H1 (cell line): Measurements from ENCODE around the gene SEC16A. TPM values are rescaled to one million over a fixed set of nuclear protein-coding genes. Genes with fewer than 3 reads are reported as not detected.

ENCODE experiments used
- CTCF ChIA-PET: fragments of 300-600 bp; sonication (Branson Sonifier 250); formaldehyde crosslinking; loops from one replicate; lab custom pipeline; 2021; ENCODE audit not compliant: partially characterized antibody; lab: Charles Lee
- POLR2A ChIA-PET: fragments of 300-600 bp; sonication (Branson Sonifier 250); formaldehyde crosslinking; loops from one replicate; lab custom pipeline; 2021; ENCODE audit warnings: inconsistent platforms; ENCODE audit not compliant: partially characterized antibody; lab: Charles Lee
- DNase-seq, 2 experiments: peaks; one replicate each; pipeline versions ENCODE4 v3.0.0 to v3.0.0-alpha.2; 2010 to 2022; ENCODE audit warnings: low spot score in 2 of 2, low read depth in 1 of 2, mixed read lengths in 1 of 2
- FAIRE-seq: peaks from 2 replicates; lab custom pipeline; 2011; peaks lifted over from hg19 to GRCh38; lab: Jason Lieb, UNC
- H2AFZ ChIP-seq: 2 replicates; pipeline ENCODE4 v1.8.1; 2012; ENCODE audit warnings: low read length, inconsistent platforms
- H2AK5ac ChIP-seq: 2 replicates; pipeline ENCODE4 v1.6.1; 2013; ENCODE audit warnings: low read depth, low read length
- H2BK120ac ChIP-seq: replicated peaks from 2 replicates; pipeline ENCODE3; 2013; ENCODE audit warnings: low read depth, low read length, inconsistent platforms
- H2BK12ac ChIP-seq: 2 replicates; pipeline ENCODE4 v1.6.1; 2013; ENCODE audit warnings: low read depth, low read length
- H2BK15ac ChIP-seq: 2 replicates; pipeline ENCODE4 v1.6.1; 2013; ENCODE audit warnings: low read length
- H2BK20ac ChIP-seq: 2 replicates; pipeline ENCODE4 v1.6.1; 2013; ENCODE audit warnings: low read length
- H2BK5ac ChIP-seq: 2 replicates; pipeline ENCODE4 v1.6.1; 2013; ENCODE audit warnings: low read depth, low read length
- H3K14ac ChIP-seq: 2 replicates; pipeline ENCODE4 v1.6.1; 2013; ENCODE audit warnings: inconsistent platforms; ENCODE audit not compliant: insufficient read length
- H3K18ac ChIP-seq: 2 replicates; pipeline ENCODE4 v1.6.1; 2013; ENCODE audit warnings: low read length; ENCODE audit errors: extremely low read depth
- H3K23ac ChIP-seq: 2 replicates; pipeline ENCODE4 v1.6.1; 2013; ENCODE audit warnings: inconsistent platforms; ENCODE audit not compliant: insufficient read length
- H3K23me2 ChIP-seq: 2 replicates; pipeline ENCODE4 v1.6.1; 2013; ENCODE audit warnings: low read depth, low read length
- H3K27ac ChIP-seq: 2 replicates; pipeline ENCODE4 v1.6.1; 2011; ENCODE audit warnings: low read depth, low read length, inconsistent platforms
- H3K27me3 ChIP-seq, 4 experiments: replicated peaks in 1 of 4; 1 replicate in 1 of 4; 2 replicates in 3 of 4; pipeline versions ENCODE4 v1.6.1 to v1.8.1; 2011 to 2013; ENCODE audit warnings: low read length in 3 of 4, mild to moderate bottlenecking in 3 of 4, inconsistent platforms in 2 of 4, mixed read lengths in 2 of 4, moderate library complexity in 1 of 4; ENCODE audit not compliant: control insufficient read depth in 3 of 4, insufficient read depth in 3 of 4; ENCODE audit errors: extremely low read depth in 1 of 4
- H3K36me3 ChIP-seq, 4 experiments: 2 replicates each; pipeline versions ENCODE4 v1.6.1 to v1.8.1; 2011 to 2013; ENCODE audit warnings: mild to moderate bottlenecking in 4 of 4, low read length in 3 of 4, moderate library complexity in 2 of 4, control low read depth in 1 of 4, inconsistent platforms in 1 of 4; ENCODE audit not compliant: insufficient read depth in 4 of 4, control insufficient read depth in 2 of 4
- H3K4ac ChIP-seq: replicated peaks from 2 replicates; pipeline ENCODE3; 2013; ENCODE audit warnings: low read length, low read depth, mixed read lengths, inconsistent platforms; ENCODE audit not compliant: insufficient read length
- H3K4me1 ChIP-seq, 4 experiments: replicated peaks in 1 of 4; 1 replicate in 1 of 4; 2 replicates in 3 of 4; pipeline versions ENCODE4 v1.6.1 to v1.8.1; 2011 to 2013; ENCODE audit warnings: low read length in 3 of 4, inconsistent platforms in 2 of 4, mixed read lengths in 1 of 4; ENCODE audit not compliant: insufficient read depth in 4 of 4, control insufficient read depth in 3 of 4
- H3K4me2 ChIP-seq, 2 experiments: 2 replicates each; pipeline versions ENCODE4 v1.6.1 to v1.8.1; 2011 to 2013; ENCODE audit warnings: low read depth in 2 of 2, low read length in 2 of 2, control low read depth in 1 of 2, inconsistent platforms in 1 of 2, mild to moderate bottlenecking in 1 of 2; ENCODE audit not compliant: insufficient read depth in 1 of 2
- H3K4me3 ChIP-seq, 4 experiments: fragments of 200-600, 300-600 bp in 1 of 4; sonication (generic), shearing (Covaris generic), sonication (Bioruptor Twin) in 1 of 4; 2 replicates each; pipeline versions ENCODE4 v1.5.1 to v1.8.1; 2011 to 2016; ENCODE audit warnings: low read length in 4 of 4, low read depth in 3 of 4, control low read depth in 2 of 4, inconsistent platforms in 2 of 4, mild to moderate bottlenecking in 2 of 4, mixed read lengths in 1 of 4, moderate library complexity in 1 of 4; ENCODE audit not compliant: insufficient read depth in 2 of 4; ENCODE audit errors: extremely low read depth in 1 of 4
- H3K56ac ChIP-seq: replicated peaks from 2 replicates; pipeline ENCODE3; 2013; ENCODE audit warnings: low read depth, mild to moderate bottlenecking, mixed read lengths, low read length, inconsistent platforms; ENCODE audit not compliant: insufficient read length
- H3K79me1 ChIP-seq: 2 replicates; pipeline ENCODE4 v1.6.1; 2013; ENCODE audit warnings: low read depth, low read length, control low read depth
- H3K79me2 ChIP-seq, 2 experiments: 2 replicates each; pipeline versions ENCODE4 v1.6.1 to v1.8.1; 2012 to 2013; ENCODE audit warnings: low read length in 2 of 2, mild to moderate bottlenecking in 2 of 2, inconsistent platforms in 1 of 2; ENCODE audit not compliant: insufficient read depth in 2 of 2, control insufficient read depth in 1 of 2
- H3K9ac ChIP-seq, 4 experiments: replicated peaks in 1 of 4; 1 replicate in 1 of 4; 2 replicates in 3 of 4; pipeline versions ENCODE4 v1.6.1 to v1.8.1; 2011 to 2013; ENCODE audit warnings: low read depth in 3 of 4, low read length in 3 of 4, control low read depth in 2 of 4, mild to moderate bottlenecking in 2 of 4, moderate library complexity in 2 of 4, inconsistent platforms in 1 of 4; ENCODE audit errors: extremely low read depth in 1 of 4
- H3K9me3 ChIP-seq, 2 experiments: 2 replicates each; pipeline versions ENCODE4 v1.6.1 to v1.8.1; 2012 to 2013; ENCODE audit warnings: mild to moderate bottlenecking in 2 of 2, moderate library complexity in 2 of 2, control low read depth in 1 of 2, inconsistent platforms in 1 of 2, low read depth in 1 of 2, low read length in 1 of 2, mixed read lengths in 1 of 2; ENCODE audit not compliant: insufficient read depth in 2 of 2
- H4K20me1 ChIP-seq, 2 experiments: replicated peaks in 1 of 2; 2 replicates each; pipeline versions ENCODE3 to v1.8.1; 2011 to 2013; ENCODE audit warnings: inconsistent platforms in 2 of 2, low read length in 2 of 2, mild to moderate bottlenecking in 1 of 2; ENCODE audit not compliant: insufficient read depth in 2 of 2, control insufficient read depth in 1 of 2
- H4K5ac ChIP-seq: 2 replicates; pipeline ENCODE4 v1.6.1; 2013; ENCODE audit warnings: low read length, low read depth, mixed read lengths, inconsistent platforms; ENCODE audit not compliant: insufficient read length
- H4K8ac ChIP-seq: 2 replicates; pipeline ENCODE4 v1.8.0; 2013; ENCODE audit warnings: mild to moderate bottlenecking, moderate library complexity, low read length, inconsistent platforms; ENCODE audit not compliant: insufficient read depth; ENCODE audit errors: extremely low read depth
- H4K91ac ChIP-seq: replicated peaks from 2 replicates; pipeline ENCODE3; 2013; ENCODE audit warnings: low read length, mixed read lengths, inconsistent platforms; ENCODE audit not compliant: insufficient read length
- CBX5 ChIP-seq: fragments of 300-800, 300-1000 bp; sonication (generic); IDR thresholded peaks from 2 replicates; pipeline ENCODE4 v1.7.1; 2016; ENCODE audit warnings: antibody characterized with exemption, low read length, low read depth
- CREB1 ChIP-seq: IDR thresholded peaks from 2 replicates; pipeline ENCODE4 v1.6.1; 2012; ENCODE audit warnings: inconsistent platforms
- GABPA ChIP-seq: IDR thresholded peaks from 2 replicates; pipeline ENCODE4 v1.6.1; 2011; ENCODE audit warnings: mild to moderate bottlenecking, low read length, moderate library complexity, borderline replicate concordance; ENCODE audit not compliant: insufficient read depth
- HDAC2 ChIP-seq, 2 experiments: fragments of 300-600 bp in 1 of 2; sonication (generic) in 1 of 2; IDR thresholded peaks; 2 replicates each; pipeline ENCODE4 v1.6.1; 2011 to 2012; ENCODE audit warnings: low read depth in 2 of 2, low read length in 2 of 2, mild to moderate bottlenecking in 2 of 2, moderate library complexity in 2 of 2, borderline replicate concordance in 1 of 2, inconsistent platforms in 1 of 2
- JUND ChIP-seq: IDR thresholded peaks from 2 replicates; pipeline ENCODE4 v1.6.1; 2011; ENCODE audit warnings: mild to moderate bottlenecking, improper control_type of control experiment, low read length
- NRF1 ChIP-seq: IDR thresholded peaks from 2 replicates; pipeline ENCODE4 v1.6.1; 2011; ENCODE audit warnings: mild to moderate bottlenecking, low read depth, low read length, improper control_type of control experiment
- SAP30 ChIP-seq: fragments of 300-600 bp; sonication (generic); IDR thresholded peaks from 2 replicates; pipeline ENCODE4 v1.7.1; 2012; ENCODE audit warnings: low read length, moderate library complexity, mild to moderate bottlenecking, inconsistent platforms; ENCODE audit not compliant: insufficient read depth, insufficient replicate concordance
- SP1 ChIP-seq: IDR thresholded peaks from 2 replicates; pipeline ENCODE4 v1.6.1; 2011; ENCODE audit warnings: low read depth, low read length
- TAF1 ChIP-seq: IDR thresholded peaks from 2 replicates; pipeline ENCODE4 v1.6.1; 2011; ENCODE audit warnings: mild to moderate bottlenecking, low read depth, low read length
- TCF12 ChIP-seq: IDR thresholded peaks from 2 replicates; pipeline ENCODE4 v1.6.1; 2011; ENCODE audit warnings: low read depth, mild to moderate bottlenecking, low read length
- TEAD4 ChIP-seq: IDR thresholded peaks from 2 replicates; pipeline ENCODE4 v1.6.1; 2012; ENCODE audit warnings: low read depth, low read length, inconsistent platforms, mixed read lengths
- ZNF274 ChIP-seq: IDR thresholded peaks from 2 replicates; pipeline ENCODE4 v1.7.0; 2012; ENCODE audit warnings: low read length, borderline replicate concordance; ENCODE audit errors: extremely low read depth
- WGBS, 2 experiments: shearing (Covaris generic) in 1 of 2; methylation state at CpG; one replicate each; pipeline versions ENCODE4 v1.1.6 to v1.1.7; 2013 to 2015; ENCODE audit warnings: low lambda C conversion rate in 2 of 2, mixed read lengths in 2 of 2, inconsistent platforms in 1 of 2, low coverage in 1 of 2, missing lambda C conversion rate in 1 of 2; ENCODE audit not compliant: insufficient replicate concordance in 2 of 2, insufficient coverage in 1 of 2, insufficient read length in 1 of 2; ENCODE audit errors: extremely low coverage in 1 of 2, missing lambda C conversion rate in 1 of 2; 5-methylcytosine and 5-hydroxymethylcytosine counted together
- polyA plus RNA-seq, 7 experiments: library from polyadenylated mRNA; depleted of rRNA in 3 of 7; stranded (reverse) in 5 of 7; unstranded in 2 of 7; fragments of >200 nt in 5 of 7; fragments of 200-250 nt in 2 of 7; gene quantifications; 1 replicate in 5 of 7; 2 replicates in 1 of 7; 4 replicates in 1 of 7; pipeline versions ENCODE4 v1.2.1 to v1.2.3, GENCODE V29; 2011 to 2013; ENCODE audit warnings: missing spikeins in 2 of 7, mixed read lengths in 2 of 7
- total RNA-seq: library from RNA; stranded (reverse); fragmentation: NEBNext Ultra II Directional; extraction: Animal tissue kit (Norgen Biotek cat#: 25700); gene quantifications from 2 replicates; pipeline ENCODE4 v1.2.1, GENCODE V29; 2021

Gene SEC16A
- total and polyA plus RNA-seq, 2 of the 8 experiments (the other 6 are each of a cell fraction or from before 2014, with no cell fraction given): 21.6 to 49.0 TPM

DNA sequence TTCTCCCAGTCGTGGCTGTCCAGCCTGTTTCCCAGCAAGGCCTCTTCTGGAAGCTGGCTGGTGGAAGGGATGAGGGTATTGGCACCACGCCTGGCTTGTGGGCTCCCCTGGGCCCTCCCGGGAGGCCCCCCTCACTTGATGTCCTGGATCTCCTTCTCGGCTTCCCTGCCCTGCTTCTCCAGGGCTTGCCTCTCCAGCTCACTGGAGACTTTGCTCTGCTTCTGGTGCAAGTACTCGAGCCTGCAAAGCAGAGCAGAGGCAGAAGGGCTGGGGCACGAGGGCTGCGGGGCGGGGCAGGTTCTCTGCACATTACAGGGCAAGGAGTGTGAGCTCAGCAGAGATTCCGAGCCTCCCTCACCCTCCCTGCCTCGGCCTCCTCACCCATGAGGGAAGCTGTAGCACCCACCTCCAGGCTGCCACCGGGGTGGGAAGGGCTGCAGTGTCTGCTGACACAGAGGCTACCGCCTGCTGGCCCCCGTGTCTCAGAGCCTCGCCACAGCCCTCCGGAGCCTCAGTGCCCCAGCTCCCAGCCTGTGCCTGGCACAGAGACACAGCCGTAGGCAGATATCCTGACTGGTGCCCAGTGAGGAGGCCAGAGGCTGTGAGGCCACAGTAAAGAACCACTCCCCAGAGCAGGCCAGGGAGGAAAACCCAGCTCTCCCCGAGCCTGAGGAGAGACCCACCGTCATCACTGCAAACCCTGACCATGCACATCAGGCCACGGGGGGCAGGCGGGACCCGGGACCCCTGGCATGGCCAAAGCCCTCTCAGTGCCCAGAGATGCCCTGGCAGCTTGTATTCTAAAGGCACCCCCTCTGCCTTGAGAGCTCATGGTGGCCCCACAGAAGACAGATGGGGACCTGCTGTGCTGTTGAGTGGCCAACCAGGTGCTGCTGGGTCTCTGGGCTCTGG, 90.0 kb downstream of the SEC16A start:
- no peaks in the 10 kb centered on the region for H3K9me3 ChIP-seq
- no peak overlapping the region for H3K27ac ChIP-seq
- no peaks in the 10 kb centered on the region for H3K4me1 ChIP-seq
- H2BK120ac ChIP-seq: no peak overlapping the region
- H2BK15ac ChIP-seq: no peak overlapping the region
- H4K91ac ChIP-seq: no peak overlapping the region
- 90% methylated on average over 18 of the region's 21 CpGs; no CpG with 5 or more reads in 1 of the 2 experiments for WGBS, 2 experiments
- H3K79me1 ChIP-seq: peaks cover 2% of the 10 kb centered on the region; the same call in 1 of the 2 replicates
- DNase-seq (no peak), FAIRE-seq (no peak)
- no peak overlapping the region for H2BK12ac ChIP-seq
- no peak overlapping the region for H4K5ac ChIP-seq
- H3K23me2 ChIP-seq: no peaks in the 10 kb centered on the region
- no peak overlapping the region for H3K18ac ChIP-seq
- peaks cover 39 to 84% (median 68%) of the 10 kb centered on the region in 4 experiments for H3K36me3 ChIP-seq
- ChIA-PET POLR2A (interaction anchor here (0.8 to 14.6 kb wide), 14 partner anchors 5 to 82 kb away, joined by 3 to 139 read pairs (median 6); partner anchors contain the start of gene SNAPC4), CTCF (interaction anchor here (0.9 to 2.3 kb wide), 6 partner anchors 11 to 92 kb away, joined by 3 to 11 read pairs (median 3); partner anchors contain the start of gene DNLZ)
- no peak overlapping the region for H3K4ac ChIP-seq
- no peak overlapping the region for H3K9ac ChIP-seq
- H3K4me2 ChIP-seq: no peak overlapping the region
- H3K4me3 ChIP-seq: no peak overlapping the region
- H4K8ac ChIP-seq: no peak overlapping the region; the same call in 1 of the 2 replicates
- H3K27me3 ChIP-seq: no peaks in the 10 kb centered on the region
- H2BK5ac ChIP-seq: no peak overlapping the region
- no peak overlapping the region for H2BK20ac ChIP-seq
- peaks cover 0 to 6% of the 10 kb centered on the region in 2 experiments; a peak in 1 of 4 replicates for H3K79me2 ChIP-seq
- peaks cover 5 to 12% of the 10 kb centered on the region in 2 experiments for H4K20me1 ChIP-seq
- no peak overlapping the region for H2AK5ac ChIP-seq
- no peak overlapping the region for H3K23ac ChIP-seq
- H3K56ac ChIP-seq: no peak overlapping the region
- no peak overlapping the region for H3K14ac ChIP-seq
- no peak overlapping the region for H2AFZ ChIP-seq
- TF ChIP-seq CBX5 (no peak), SAP30 (no peak), TCF12 (no peak), NRF1 (no peak), GABPA (no peak), SP1 (no peak), TEAD4 (no peak), JUND (no peak), TAF1 (no peak), CREB1 (no peak), ZNF274 (no peak), HDAC2 (IDR thresholded peaks at IDR 0.05; ENCODE audit: borderline replicate concordance in 1 of 2, low read depth in 2 of 2, low read length in 2 of 2) (no peak)
